Skeletal muscle tissue (tissue), 4 donors: ENCODE results near the gene CIAO2B. TPM values are rescaled to one million over a fixed set of nuclear protein-coding genes. Genes with fewer than 3 reads are reported as not detected.

ENCODE experiments used
- H3K27ac ChIP-seq: one replicate; pipeline ENCODE4 v1.7.0; 2013; ENCODE audit warnings: mild to moderate bottlenecking, low read depth, low read length, inconsistent platforms
- H3K27me3 ChIP-seq, 3 donors: one replicate each; pipeline ENCODE4 v1.7.0; 2013; ENCODE audit warnings: low read length in 3 of 3; ENCODE audit not compliant: control insufficient read depth in 3 of 3, insufficient read depth in 3 of 3
- H3K36me3 ChIP-seq, 3 donors: one replicate each; pipeline ENCODE4 v1.7.0; 2013; ENCODE audit warnings: low read length in 3 of 3; ENCODE audit not compliant: control insufficient read depth in 3 of 3, insufficient read depth in 3 of 3
- H3K4me1 ChIP-seq, 3 donors: one replicate each; pipeline ENCODE4 v1.7.0; 2013; ENCODE audit warnings: low read length in 3 of 3, mild to moderate bottlenecking in 3 of 3; ENCODE audit not compliant: control insufficient read depth in 3 of 3, insufficient read depth in 3 of 3
- H3K4me3 ChIP-seq, 3 donors: one replicate each; pipeline ENCODE4 v1.7.0; 2013; ENCODE audit warnings: low read length in 3 of 3
- H3K9ac ChIP-seq, 3 donors: one replicate each; pipeline ENCODE4 v1.7.0; 2013; ENCODE audit warnings: low read length in 3 of 3, mild to moderate bottlenecking in 3 of 3, moderate library complexity in 2 of 3, low read depth in 1 of 3
- H3K9me3 ChIP-seq, 3 donors: one replicate each; pipeline ENCODE4 v1.7.0; 2013; ENCODE audit warnings: low read length in 3 of 3; ENCODE audit not compliant: control insufficient read depth in 3 of 3
- total RNA-seq: library from RNA; depleted of rRNA; stranded (reverse); fragments of >200 nt; gene quantifications from one replicate; pipeline ENCODE4 v1.2.3, GENCODE V29; 2014
- donor health status: Osteomylitis.

CIAO2B gene
- total RNA-seq, 1 donor from 2014 or later: 95.0 TPM

DNA sequence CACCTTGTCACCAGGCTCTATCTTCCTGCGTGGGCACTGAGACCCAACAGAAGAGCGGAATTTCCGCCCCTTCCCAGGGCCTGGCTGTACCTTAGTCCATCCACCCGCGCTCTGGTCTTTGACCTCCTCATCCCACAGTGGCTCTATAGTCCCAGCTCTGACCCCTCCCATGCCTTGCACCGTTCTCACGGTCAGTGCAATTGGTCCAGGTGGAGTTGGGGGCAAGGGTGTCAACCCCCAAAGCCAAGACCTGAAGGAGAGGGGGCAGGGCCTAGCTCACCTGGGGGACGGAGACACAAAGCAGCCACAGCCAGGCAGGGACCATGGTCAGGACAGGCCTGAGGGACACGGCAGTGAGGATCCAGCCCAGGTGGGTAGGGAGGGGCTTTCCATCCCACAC is 16.5 kb downstream of the CIAO2B start:
- Histone ChIP-seq H3K9ac (no peak overlapping the region), H3K4me1 (peaks cover 29 to 48% (median 44%) of the 10 kb centered on the region in 3 donors), H3K36me3 (peaks cover 0 to 10% (median 4%) of the 10 kb centered on the region in 3 donors), H3K27me3 (peaks cover 0 to 3% (median 0%) of the 10 kb centered on the region in 3 donors), H3K4me3 (no peak overlapping the region), H3K9me3 (no peaks in the 10 kb centered on the region), H3K27ac (no peak overlapping the region)

DNA sequence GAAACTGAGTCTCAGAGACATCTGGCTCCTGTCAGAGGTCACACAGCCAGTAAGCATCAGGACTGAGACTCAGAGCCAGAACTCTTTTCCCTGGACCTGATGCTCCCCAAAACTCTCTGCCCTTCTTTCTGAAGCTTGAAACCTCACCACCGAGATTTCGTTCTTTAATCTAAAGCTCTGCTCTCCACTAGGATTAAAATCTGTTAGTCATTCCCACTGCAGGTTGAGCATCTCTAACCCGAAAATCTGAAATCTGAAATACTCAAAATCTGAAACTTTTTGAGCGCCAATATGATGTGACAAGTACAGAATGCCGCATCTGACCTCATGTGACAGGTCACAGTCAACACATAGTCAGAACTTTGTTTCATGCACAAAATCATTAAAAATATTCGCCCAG is 17.7 kb downstream of the CIAO2B start:
- peaks cover 28 to 39% (median 34%) of the 10 kb centered on the region in 3 donors for H3K4me1 ChIP-seq
- H3K4me3 ChIP-seq: no peak overlapping the region
- no peaks in the 10 kb centered on the region for H3K9me3 ChIP-seq
- H3K36me3 ChIP-seq: peaks cover 0 to under 1% (median 0%) of the 10 kb centered on the region in 3 donors
- no peak overlapping the region for H3K27ac ChIP-seq
- H3K9ac ChIP-seq: no peak overlapping the region
- peaks cover 0 to 3% (median 0%) of the 10 kb centered on the region in 3 donors for H3K27me3 ChIP-seq

GRCh38 chr16:66915041-66915440 is 19.2 kb downstream of the CIAO2B start:
- no peaks in the 10 kb centered on the region for H3K36me3 ChIP-seq
- no peak overlapping the region for H3K27ac ChIP-seq
- no peak overlapping the region for H3K9ac ChIP-seq
- H3K27me3 ChIP-seq: peaks cover 0 to 3% (median 0%) of the 10 kb centered on the region in 3 donors
- peaks cover 20 to 28% (median 22%) of the 10 kb centered on the region in 3 donors for H3K4me1 ChIP-seq
- H3K9me3 ChIP-seq: no peaks in the 10 kb centered on the region
- H3K4me3 ChIP-seq: no peak overlapping the region

GRCh38 chr16:66914541-66914940 is 19.7 kb downstream of the CIAO2B start:
- Histone ChIP-seq H3K27me3 (peaks cover 0 to 3% (median 0%) of the 10 kb centered on the region in 3 donors), H3K4me3 (no peak overlapping the region), H3K4me1 (peaks cover 15 to 23% (median 17%) of the 10 kb centered on the region in 3 donors), H3K36me3 (no peaks in the 10 kb centered on the region), H3K9ac (no peak overlapping the region), H3K9me3 (no peaks in the 10 kb centered on the region), H3K27ac (no peak overlapping the region)

- Histone ChIP-seq H3K27me3 (peaks cover 0 to 3% (median 0%) of the 10 kb centered on the region in 3 donors), H3K36me3 (no peaks in the 10 kb centered on the region), H3K27ac (no peak overlapping the region), H3K9me3 (no peaks in the 10 kb centered on the region), H3K9ac (no peak overlapping the region), H3K4me3 (no peak overlapping the region), H3K4me1 (peaks cover 9 to 16% (median 9%) of the 10 kb centered on the region in 3 donors)
These were observed 20.5 kb downstream of the CIAO2B start for GRCh38 chr16:66913711-66914110.

- Histone ChIP-seq H3K36me3 (no peaks in the 10 kb centered on the region), H3K9ac (no peak overlapping the region), H3K9me3 (no peaks in the 10 kb centered on the region), H3K4me1 (peaks cover 7 to 16% (median 9%) of the 10 kb centered on the region in 3 donors), H3K27me3 (peaks cover 0 to 3% (median 0%) of the 10 kb centered on the region in 3 donors), H3K27ac (no peak overlapping the region), H3K4me3 (no peak overlapping the region)
These were observed 21.1 kb downstream of the CIAO2B start for GRCh38 chr16:66913081-66913480.

DNA sequence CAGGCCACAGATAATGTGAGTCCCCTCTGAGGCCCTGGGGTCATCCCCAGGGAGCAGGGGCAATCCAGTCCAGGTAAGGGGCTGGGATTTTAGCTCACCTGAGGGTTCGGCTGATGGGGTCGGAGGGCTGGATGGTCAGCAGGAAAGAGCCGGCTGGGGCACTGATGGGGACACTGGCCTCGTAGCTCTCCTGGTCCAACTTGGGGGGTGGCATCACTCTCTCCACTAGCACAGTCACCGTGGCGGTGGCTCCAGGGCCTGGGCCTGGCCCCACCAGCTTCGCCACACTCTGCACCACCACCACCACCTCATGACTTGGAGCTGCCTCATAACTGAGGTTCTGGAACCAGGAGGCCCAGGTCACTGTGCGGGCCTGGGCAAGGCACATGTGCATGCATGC is 22.4 kb downstream of the CIAO2B start:
- Histone ChIP-seq H3K9me3 (no peaks in the 10 kb centered on the region), H3K4me1 (peaks cover 14 to 21% (median 15%) of the 10 kb centered on the region in 3 donors), H3K4me3 (no peak overlapping the region), H3K36me3 (no peaks in the 10 kb centered on the region), H3K27me3 (peaks cover 0 to 3% (median 0%) of the 10 kb centered on the region in 3 donors), H3K9ac (no peak overlapping the region), H3K27ac (no peak overlapping the region)

- Histone ChIP-seq H3K4me1 (peaks cover 15 to 28% (median 15%) of the 10 kb centered on the region in 3 donors), H3K4me3 (no peak overlapping the region), H3K9me3 (no peaks in the 10 kb centered on the region), H3K36me3 (no peaks in the 10 kb centered on the region), H3K9ac (no peak overlapping the region), H3K27ac (no peak overlapping the region), H3K27me3 (peaks cover 0 to under 1% (median 0%) of the 10 kb centered on the region in 3 donors)
These were observed 23.1 kb downstream of the CIAO2B start for GRCh38 chr16:66911112-66911511.

GRCh38 chr16:66910175-66910940 is 23.8 kb downstream of the CIAO2B start:
- H3K36me3 ChIP-seq: no peaks in the 10 kb centered on the region
- no peak overlapping the region for H3K27ac ChIP-seq
- peaks cover 20 to 35% (median 21%) of the 10 kb centered on the region in 3 donors for H3K4me1 ChIP-seq
- no peaks in the 10 kb centered on the region for H3K9me3 ChIP-seq
- no peak overlapping the region for H3K4me3 ChIP-seq
- no peaks in the 10 kb centered on the region for H3K27me3 ChIP-seq
- no peak overlapping the region for H3K9ac ChIP-seq

GRCh38 chr16:66908762-66909559 is 25.2 kb downstream of the CIAO2B start:
- Histone ChIP-seq H3K9ac (no peak overlapping the region), H3K27ac (no peak overlapping the region), H3K4me1 (peaks cover 31 to 42% (median 33%) of the 10 kb centered on the region in 3 donors), H3K9me3 (no peaks in the 10 kb centered on the region), H3K36me3 (no peaks in the 10 kb centered on the region), H3K27me3 (no peaks in the 10 kb centered on the region), H3K4me3 (no peak overlapping the region)
